ENCODE measurements around the gene GABRA5.

Gene GABRA5

GRCh38 chr15:26934848-26935247 lies 68.0 kb downstream of the GABRA5 start:
- DNase-seq = no peak

- no peak for DNase-seq
Observed at GRCh38 chr15:26935322-26935721, 68.5 kb downstream of the GABRA5 start.

DNA sequence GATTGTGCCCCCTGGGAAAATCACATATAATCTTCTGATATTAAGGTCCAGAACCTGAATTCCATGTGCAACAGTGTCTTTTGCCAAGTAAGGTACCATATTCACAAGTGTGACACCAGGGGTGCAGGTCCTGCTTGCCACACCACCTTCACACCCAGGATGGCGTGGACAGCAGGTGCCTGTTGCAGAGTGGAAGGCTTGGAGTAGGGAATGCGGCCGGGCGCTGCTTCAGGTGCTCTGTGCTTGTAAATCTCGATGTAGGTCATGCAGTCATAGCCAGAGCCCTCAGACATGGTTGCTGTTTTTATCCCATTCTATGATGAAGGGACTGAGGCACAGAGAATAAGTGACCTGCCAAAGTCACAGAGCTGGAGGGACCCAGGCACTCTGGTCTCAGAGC lies 69.6 kb downstream of the GABRA5 start:
- DNase-seq = no peak

DNA sequence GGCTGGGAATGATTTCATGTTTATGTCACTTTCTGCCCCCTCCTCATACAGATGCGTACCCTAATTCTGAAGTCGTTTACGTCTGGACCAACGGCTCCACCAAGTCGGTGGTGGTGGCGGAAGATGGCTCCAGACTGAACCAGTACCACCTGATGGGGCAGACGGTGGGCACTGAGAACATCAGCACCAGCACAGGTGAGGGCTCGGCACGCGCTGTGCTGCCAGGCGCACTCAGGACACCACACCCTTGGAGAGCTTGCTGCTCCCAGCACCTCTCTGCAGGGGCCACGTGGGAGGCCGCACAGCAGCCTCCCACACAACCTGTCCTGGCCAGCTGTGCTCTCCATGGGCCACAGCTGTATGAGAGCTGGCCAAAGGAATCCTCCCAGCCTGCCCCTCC lies 70.3 kb downstream of the GABRA5 start:
- DNase-seq = no peak

GRCh38 chr15:26939398-26939797 lies 72.5 kb downstream of the GABRA5 start:
- no peak for DNase-seq

GRCh38 chr15:26941489-26941888 lies 74.6 kb downstream of the GABRA5 start:
- no peak for DNase-seq

GRCh38 chr15:26943866-26944265 lies 77.0 kb downstream of the GABRA5 start:
- DNase-seq = no peak

- DNase-seq = no peak
Observed at GRCh38 chr15:26945046-26945445, 78.2 kb downstream of the GABRA5 start.

DNA sequence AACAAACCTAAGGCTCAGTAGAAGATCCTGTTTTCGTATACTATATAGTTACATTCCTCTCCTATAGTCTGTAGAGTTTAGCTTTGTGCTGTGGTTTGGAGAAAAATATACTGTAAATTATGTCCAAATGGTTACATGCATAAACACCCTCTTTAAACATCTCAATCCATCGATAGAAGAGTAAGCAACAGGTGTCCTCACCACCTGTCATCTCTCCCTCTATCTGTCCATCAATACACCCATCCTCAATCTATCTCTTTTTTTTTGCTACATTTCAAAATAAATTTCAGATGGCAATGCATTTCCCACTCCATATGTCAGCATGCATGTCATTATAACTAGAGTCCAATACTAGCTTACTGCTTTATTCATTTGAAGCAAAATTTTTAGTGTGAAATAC lies 83.1 kb downstream of the GABRA5 start:
- DNase-seq = no peak

- DNase-seq = no peak
Observed at GRCh38 chr15:26954403-26954802, 87.5 kb downstream of the GABRA5 start.

DNA sequence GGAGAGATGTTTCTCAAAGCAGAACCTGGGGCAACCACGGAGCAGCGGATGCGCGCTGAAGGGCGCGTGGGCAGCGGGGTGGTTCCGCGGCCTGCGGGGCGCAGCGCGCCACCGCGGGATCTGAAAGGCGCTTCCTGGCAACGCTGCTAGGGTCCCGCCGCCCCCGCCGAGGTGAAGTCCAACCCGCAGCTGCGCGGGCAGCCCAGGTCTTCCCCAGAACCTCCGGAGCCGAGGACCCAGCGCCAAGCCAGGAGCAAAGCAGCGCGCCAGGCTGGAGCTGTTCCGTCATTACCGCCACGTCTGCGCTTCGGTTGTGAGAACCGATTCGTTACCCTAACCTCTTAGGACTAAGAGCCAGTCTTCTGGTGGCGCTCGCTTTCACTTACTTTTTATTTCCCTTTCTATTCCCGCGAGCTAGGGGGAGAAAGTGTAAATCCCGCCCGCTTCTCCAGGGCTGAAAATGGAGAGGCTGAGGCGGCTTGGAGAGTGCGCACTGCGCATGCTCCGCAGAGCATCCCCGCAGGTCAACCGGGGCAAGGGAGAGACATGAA lies 100.9 kb downstream of the GABRA5 start:
- no peak for DNase-seq

DNA sequence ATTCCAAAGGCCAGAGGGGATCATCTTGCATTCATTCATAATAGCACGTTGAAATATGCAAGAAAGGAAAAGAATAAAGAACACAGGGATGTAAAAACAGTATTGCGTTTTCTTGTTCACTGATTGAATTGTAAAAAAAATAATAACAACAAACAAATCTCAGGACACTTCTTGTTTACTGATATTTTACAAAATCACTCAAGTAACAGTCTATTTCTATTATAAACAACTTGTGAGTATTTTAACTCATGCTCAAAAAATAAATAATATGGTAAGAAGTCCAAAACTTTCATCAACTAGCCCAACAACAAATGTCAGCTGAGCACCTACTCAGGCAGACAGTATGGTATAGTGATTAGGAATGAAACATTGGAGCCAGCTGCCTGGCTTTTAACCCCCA lies 101.9 kb downstream of the GABRA5 start:
- DNase-seq = no peak

GRCh38 chr15:26970712-26971210 lies 103.9 kb downstream of the GABRA5 start, which contains the start of gene GABRG3:
TSS of gene GABRG3 (plus strand) at chr15:26971181.
- DNase-seq = no peak

GRCh38 chr15:26971271-26972018 lies 104.6 kb downstream of the GABRA5 start:
- no peak for DNase-seq

DNA sequence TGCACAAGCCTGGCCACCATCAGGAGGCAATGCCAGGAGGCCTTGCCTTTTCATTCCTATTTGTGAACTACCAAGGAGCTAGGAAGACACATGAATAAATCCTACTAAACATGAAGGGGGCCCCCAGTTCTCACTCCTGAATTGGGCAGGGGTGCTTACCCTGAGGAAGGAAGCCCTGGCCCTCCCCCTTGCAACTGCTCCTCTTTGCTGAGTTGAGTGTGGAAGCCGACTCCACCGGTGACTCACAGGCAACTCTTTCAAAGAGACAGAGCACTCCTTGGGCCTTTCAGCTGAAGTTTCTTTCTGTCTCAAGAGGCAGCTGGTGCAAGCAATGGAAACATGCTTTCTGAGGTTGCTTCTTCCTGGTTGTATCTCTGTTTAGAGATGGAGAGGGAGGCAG lies 105.8 kb downstream of the GABRA5 start:
- no peak for DNase-seq

DNA sequence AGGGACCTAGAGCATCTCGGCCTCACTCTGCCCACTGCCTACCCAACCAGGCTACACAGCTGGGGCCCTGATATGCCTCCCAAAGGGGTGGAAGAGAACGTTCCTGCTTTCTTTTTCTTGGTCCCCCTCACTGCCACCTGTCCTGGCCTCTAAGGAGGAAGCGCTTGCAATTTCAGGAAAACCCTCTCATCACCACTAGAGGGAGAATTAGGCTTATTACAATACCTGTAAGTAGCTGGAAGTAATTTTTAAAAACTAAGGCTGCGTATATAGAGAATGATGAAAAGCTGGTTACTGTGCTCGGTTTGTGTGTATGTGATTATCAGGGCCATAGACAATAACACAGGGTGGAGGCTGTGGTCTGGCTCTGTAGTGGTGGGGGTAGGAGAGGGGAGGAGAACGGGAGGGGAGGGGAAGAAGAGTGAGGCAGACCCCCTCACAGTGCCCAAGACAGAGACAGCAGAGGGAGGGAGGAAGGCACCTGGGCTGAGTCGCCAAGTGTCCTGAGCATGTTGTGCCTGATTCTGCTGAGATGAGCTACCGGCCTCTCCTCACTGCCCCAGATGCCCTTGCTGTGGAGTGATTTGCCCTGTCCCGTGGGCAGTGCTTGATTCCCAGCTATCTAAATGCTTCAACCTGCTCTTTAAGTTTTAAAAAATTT lies 107.4 kb downstream of the GABRA5 start:
- DNase-seq = peak in 1 of 2 experiments; percentile 0

DNA sequence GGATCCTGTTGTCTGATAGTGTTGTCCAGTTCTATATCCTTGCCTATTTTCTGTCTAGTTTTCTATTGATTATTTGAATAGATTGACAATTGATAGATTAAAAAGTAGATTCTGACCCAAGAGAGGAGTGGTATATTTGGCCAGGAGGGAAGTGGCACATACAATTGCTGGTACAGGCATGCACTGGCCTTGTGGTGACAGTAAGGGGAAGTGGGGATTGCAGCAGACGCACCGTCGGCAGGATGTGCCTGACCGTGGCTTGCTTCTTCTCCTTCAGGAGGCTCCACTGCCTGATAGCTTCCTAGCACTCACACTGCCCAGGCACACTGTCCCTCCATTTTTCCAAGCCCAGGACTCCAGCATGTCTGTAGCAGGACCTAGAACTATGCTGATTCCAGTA lies 114.6 kb downstream of the GABRA5 start:
- DNase-seq = no peak

DNA sequence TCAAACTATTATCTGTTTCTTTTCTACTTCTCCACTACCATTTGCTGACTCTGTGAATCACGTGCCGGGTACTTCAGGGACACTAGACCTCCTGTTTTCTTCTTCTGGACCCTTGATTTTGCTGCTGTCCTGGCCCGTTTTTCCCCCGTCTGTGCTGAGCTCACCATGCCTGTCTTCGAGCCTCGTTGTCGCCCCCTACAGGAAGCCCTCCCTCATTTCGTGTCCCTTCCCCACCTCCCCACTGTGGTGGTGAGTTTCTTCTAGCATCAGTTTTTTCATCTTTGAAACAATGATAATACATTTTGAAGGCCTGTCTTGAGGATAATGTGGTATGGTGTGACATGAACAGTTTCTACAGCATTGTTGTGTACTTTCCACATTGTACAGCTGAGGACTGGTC lies 117.0 kb downstream of the GABRA5 start:
- DNase-seq = no peak

- DNase-seq = no peak
Observed at GRCh38 chr15:26985050-26985449, 118.2 kb downstream of the GABRA5 start.

DNA sequence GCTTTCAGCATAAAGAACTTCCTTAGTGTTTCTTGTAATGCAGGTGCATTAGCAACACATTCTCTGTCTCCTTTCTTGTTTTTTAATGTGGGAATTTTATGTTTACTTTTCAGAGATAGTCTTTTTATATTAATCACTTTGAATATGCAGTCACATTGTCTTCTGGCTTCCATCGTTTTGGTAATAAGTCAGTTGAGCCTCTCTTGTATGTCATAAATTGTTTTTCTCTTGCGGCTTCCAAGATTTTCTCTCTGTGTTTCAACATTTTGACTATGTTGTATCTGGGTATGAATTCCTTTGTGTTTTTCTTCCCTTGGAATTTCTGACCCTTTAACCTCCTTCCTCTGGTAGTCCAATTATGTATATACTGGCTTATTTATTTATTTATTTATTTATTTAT lies 129.4 kb downstream of the GABRA5 start:
- DNase-seq = no peak
